PC-3 (cell line): Measurements from ENCODE around the gene HPSE2. TPM values are rescaled to one million over a fixed set of nuclear protein-coding genes. Genes with fewer than 3 reads are reported as not detected.

ENCODE experiments used
- ATAC-seq: fragments of 200-7000 bp; cut with Tn5 transposase; 2 replicates; pipeline ENCODE4 v1.9.1; 2020; ENCODE audit warnings: mild to moderate bottlenecking, moderate library complexity
- BruUV-seq: library from RNA; stranded (reverse); fragments of 400-500 nt; replicated peaks from 2 replicates; lab custom pipeline; 2021; lab: Mats Ljungman, UMichigan
- CTCF ChIA-PET: fragments of 300-600 bp; sonication (Branson Sonifier 250); formaldehyde crosslinking; loops from one replicate; lab custom pipeline; 2022; ENCODE audit warnings: antibody characterized with exemption; lab: Charles Lee
- POLR2A ChIA-PET: fragments of 300-600 bp; sonication (Branson Sonifier 250); formaldehyde crosslinking; loops from one replicate; lab custom pipeline; 2022; ENCODE audit warnings: antibody characterized with exemption; ENCODE audit not compliant: unreplicated experiment; lab: Charles Lee
- DNase-seq: peaks from one replicate; pipeline ENCODE4 v3.0.0-alpha.2; 2015
- H2AFZ ChIP-seq: fragments of 300-600 bp; sonication (generic); 2 replicates; pipeline ENCODE4 v1.6.0; 2016; ENCODE audit warnings: antibody characterized with exemption, low read length
- H3F3A ChIP-seq: fragments of 300-600 bp; sonication (generic); one replicate; pipeline ENCODE4 v1.6.0; 2017; ENCODE audit warnings: antibody characterized with exemption, low read length, control low read depth, mild to moderate bottlenecking; ENCODE audit not compliant: unreplicated experiment
- H3K27ac ChIP-seq: fragments of 300-600 bp; sonication (generic); 2 replicates; pipeline ENCODE4 v1.5.1; 2016; ENCODE audit warnings: mild to moderate bottlenecking, low read length
- H3K27me3 ChIP-seq: fragments of 300-600 bp; sonication (generic); 2 replicates; pipeline ENCODE4 v1.6.1; 2016; ENCODE audit warnings: low read length, mixed read lengths
- H3K36me3 ChIP-seq: fragments of 300-600 bp; sonication (generic); 2 replicates; pipeline ENCODE4 v1.6.1; 2016; ENCODE audit warnings: low read depth, mixed run types, low read length, mixed read lengths
- H3K4me1 ChIP-seq: fragments of 300-600 bp; sonication (generic); 2 replicates; pipeline ENCODE4 v1.5.1; 2016; ENCODE audit warnings: low read length; ENCODE audit not compliant: insufficient read depth
- H3K4me2 ChIP-seq: fragments of 300-600 bp; sonication (generic); 2 replicates; pipeline ENCODE4 v1.6.0; 2016; ENCODE audit warnings: low read length
- H3K4me3 ChIP-seq: fragments of 300-600 bp; sonication (generic); 2 replicates; pipeline ENCODE4 v1.5.1; 2016; ENCODE audit warnings: mild to moderate bottlenecking, low read length, mixed read lengths
- H3K79me2 ChIP-seq: fragments of 300-600 bp; sonication (generic); 2 replicates; pipeline ENCODE4 v1.6.1; 2017; ENCODE audit warnings: low read length, mixed read lengths
- H3K9ac ChIP-seq: fragments of 300-600 bp; sonication (generic); 2 replicates; pipeline ENCODE4 v1.6.0; 2016; ENCODE audit warnings: mild to moderate bottlenecking, low read length
- H3K9me2 ChIP-seq: fragments of 300-600 bp; sonication (generic); replicated peaks from 2 replicates; pipeline ENCODE4 v1.6.1; 2016; ENCODE audit warnings: mixed run types, low read length, mixed read lengths
- H3K9me3 ChIP-seq: fragments of 300-600 bp; sonication (generic); 2 replicates; pipeline ENCODE4 v1.6.1; 2016; ENCODE audit warnings: low read length, mixed read lengths
- H4K20me1 ChIP-seq: fragments of 300-600 bp; sonication (generic); 2 replicates; pipeline ENCODE4 v1.6.1; 2016; ENCODE audit warnings: low read length, mixed read lengths
- EZH2 ChIP-seq: fragments of 300-600 bp; sonication (generic); IDR thresholded peaks from one replicate; pipeline ENCODE4 v1.6.1; 2017; ENCODE audit warnings: antibody characterized with exemption, mild to moderate bottlenecking, low read length; ENCODE audit not compliant: unreplicated experiment
- EZH2phosphoT487 ChIP-seq: fragments of 300-600 bp; sonication (generic); IDR thresholded peaks from 2 replicates; pipeline ENCODE4 v1.6.1; 2018; ENCODE audit warnings: mild to moderate bottlenecking, antibody characterized with exemption, low read length, borderline replicate concordance
- intact Hi-C: fragments of 100-400 bp; cut with micrococcal nuclease; formaldehyde crosslinking; loops from 2 replicates; pipeline ENCODE4 v1.9.0; 2023
- total RNA-seq: library from RNA; depleted of rRNA; stranded (reverse); fragments of >200 nt; gene quantifications from 2 replicates; pipeline ENCODE4 v1.2.3, GENCODE V29; 2014
- TF ChIP-seq, protein P1 (sequence below): fragments of 300-600 bp; sonication (generic); conservative IDR thresholded peaks from 2 replicates; pipeline ENCODE4 v1.5.1; 2017; ENCODE audit warnings: antibody characterized with exemption, low read depth, mild to moderate bottlenecking, low read length

Gene HPSE2
- total RNA-seq, 1 experiment from 2014 or later: 0.15 TPM

DNA sequence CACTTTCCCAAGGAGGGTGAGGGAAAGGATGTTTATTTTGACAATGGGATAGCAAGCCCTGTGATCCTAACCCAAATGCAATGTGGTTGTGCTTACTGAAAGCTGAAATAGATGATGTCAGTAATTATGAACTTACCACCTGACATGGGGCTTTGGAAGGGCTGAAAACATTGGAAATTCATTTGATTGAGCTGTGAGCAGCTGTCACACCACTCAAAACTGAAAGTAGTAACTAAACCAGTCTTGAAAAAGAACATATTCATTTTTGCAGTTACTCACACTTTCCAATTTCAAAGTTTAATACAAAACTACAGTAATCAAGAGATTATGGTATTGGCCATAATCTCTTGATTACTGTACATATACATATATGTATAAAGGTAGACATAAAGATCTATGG, 633.4 kb downstream of the HPSE2 start:
- no peak for DNase-seq
- Histone ChIP-seq H3K9me3 (no peaks in the 10 kb centered on the region), H2AFZ (no peak overlapping the region), H3K27me3 (peaks cover 16% of the 10 kb centered on the region), H3K9me2 (no peaks in the 10 kb centered on the region), H3K36me3 (no peaks in the 10 kb centered on the region), H3K79me2 (no peaks in the 10 kb centered on the region), H3K4me3 (no peak overlapping the region), H3K9ac (no peak overlapping the region), H3K27ac (no peak overlapping the region), H3K4me2 (no peak overlapping the region), H4K20me1 (no peaks in the 10 kb centered on the region), H3K4me1 (no peaks in the 10 kb centered on the region), H3F3A (no peaks in the 10 kb centered on the region)
- TF ChIP-seq EZH2 (no peak), EZH2phosphoT487 (no peak)
- TF ChIP-seq, protein P1, sequence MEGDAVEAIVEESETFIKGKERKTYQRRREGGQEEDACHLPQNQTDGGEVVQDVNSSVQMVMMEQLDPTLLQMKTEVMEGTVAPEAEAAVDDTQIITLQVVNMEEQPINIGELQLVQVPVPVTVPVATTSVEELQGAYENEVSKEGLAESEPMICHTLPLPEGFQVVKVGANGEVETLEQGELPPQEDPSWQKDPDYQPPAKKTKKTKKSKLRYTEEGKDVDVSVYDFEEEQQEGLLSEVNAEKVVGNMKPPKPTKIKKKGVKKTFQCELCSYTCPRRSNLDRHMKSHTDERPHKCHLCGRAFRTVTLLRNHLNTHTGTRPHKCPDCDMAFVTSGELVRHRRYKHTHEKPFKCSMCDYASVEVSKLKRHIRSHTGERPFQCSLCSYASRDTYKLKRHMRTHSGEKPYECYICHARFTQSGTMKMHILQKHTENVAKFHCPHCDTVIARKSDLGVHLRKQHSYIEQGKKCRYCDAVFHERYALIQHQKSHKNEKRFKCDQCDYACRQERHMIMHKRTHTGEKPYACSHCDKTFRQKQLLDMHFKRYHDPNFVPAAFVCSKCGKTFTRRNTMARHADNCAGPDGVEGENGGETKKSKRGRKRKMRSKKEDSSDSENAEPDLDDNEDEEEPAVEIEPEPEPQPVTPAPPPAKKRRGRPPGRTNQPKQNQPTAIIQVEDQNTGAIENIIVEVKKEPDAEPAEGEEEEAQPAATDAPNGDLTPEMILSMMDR: no peak
- ATAC-seq: no peak
- intact Hi-C loops: no loop called here
- ChIA-PET POLR2A (no interaction called here), CTCF (no interaction called here)
- no TSS peak for BruUV-seq

DNA sequence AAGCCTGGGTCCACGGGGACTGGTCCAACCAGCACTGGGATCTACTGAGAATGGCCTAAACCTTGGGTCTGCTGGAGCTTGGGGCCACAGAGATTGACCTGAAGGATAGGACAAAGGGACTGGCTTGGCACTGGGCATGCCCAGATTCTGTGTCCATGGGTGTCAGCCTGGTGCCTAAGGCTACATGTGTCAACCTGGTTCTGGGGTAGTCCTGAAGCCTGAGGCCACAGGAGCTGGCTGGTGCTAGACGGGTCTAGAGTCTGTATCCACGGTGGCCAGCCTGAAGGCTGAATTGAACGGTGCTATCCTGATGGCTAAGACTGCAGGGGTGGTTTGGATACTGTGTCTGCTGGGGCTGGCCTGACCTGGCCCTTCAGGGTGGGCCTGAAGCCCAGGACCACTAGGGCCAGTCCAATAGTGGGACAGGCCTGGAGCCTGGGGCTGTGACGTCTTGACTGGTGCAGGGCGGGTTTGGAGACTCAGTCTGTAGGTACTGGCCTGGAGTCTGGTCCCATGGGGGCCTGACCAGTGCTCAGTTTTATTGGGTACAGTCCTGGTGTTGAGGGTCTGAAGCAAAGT, 636.5 kb downstream of the HPSE2 start:
- no peak overlapping the region for H3K4me2 ChIP-seq
- CTCF ChIA-PET: no interaction called here
- DNase-seq (no peak), ATAC-seq (no peak)
- intact Hi-C loops: no loop called here
- POLR2A ChIA-PET: no interaction called here
- H3K9ac ChIP-seq: no peak overlapping the region
- no peaks in the 10 kb centered on the region for H3K36me3 ChIP-seq
- H3K79me2 ChIP-seq: no peaks in the 10 kb centered on the region
- no peak overlapping the region for H2AFZ ChIP-seq
- no peaks in the 10 kb centered on the region for H4K20me1 ChIP-seq
- no peaks in the 10 kb centered on the region for H3F3A ChIP-seq
- TF ChIP-seq EZH2 (no peak), EZH2phosphoT487 (no peak)
- TF ChIP-seq, protein P1: no peak
- H3K9me2 ChIP-seq: no peaks in the 10 kb centered on the region
- H3K27ac ChIP-seq: no peak overlapping the region
- no TSS peak for BruUV-seq
- H3K27me3 ChIP-seq: no peaks in the 10 kb centered on the region; the same call in 1 of the 2 replicates
- H3K4me3 ChIP-seq: no peak overlapping the region
- no peaks in the 10 kb centered on the region for H3K4me1 ChIP-seq
- H3K9me3 ChIP-seq: no peaks in the 10 kb centered on the region

DNA sequence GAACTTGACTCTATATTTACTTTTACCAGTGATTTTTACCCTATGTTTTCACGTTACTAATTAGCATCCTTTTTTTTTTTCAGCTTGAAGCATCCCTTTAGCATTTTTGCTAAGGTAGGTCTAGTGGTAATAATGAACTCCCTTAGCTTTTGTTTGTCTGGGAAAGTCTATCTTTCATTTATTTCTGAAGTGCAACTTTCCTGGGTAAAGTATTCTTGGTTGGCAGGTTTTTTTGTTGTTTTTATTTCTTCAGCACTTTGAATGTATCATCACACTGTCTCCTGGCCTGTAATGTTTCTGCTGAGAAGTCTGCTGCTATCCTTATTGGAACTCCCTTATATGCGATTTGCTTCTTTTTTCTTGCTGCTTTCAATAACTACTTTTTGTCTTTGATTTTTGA, 639.2 kb downstream of the HPSE2 start:
- no peak for ATAC-seq
- no peaks in the 10 kb centered on the region for H4K20me1 ChIP-seq
- H3K4me1 ChIP-seq: no peaks in the 10 kb centered on the region
- POLR2A ChIA-PET: no interaction called here
- H3F3A ChIP-seq: no peaks in the 10 kb centered on the region
- no peaks in the 10 kb centered on the region for H3K27me3 ChIP-seq
- no TSS peak for BruUV-seq
- H3K36me3 ChIP-seq: no peaks in the 10 kb centered on the region
- no peaks in the 10 kb centered on the region for H3K9me2 ChIP-seq
- no peak overlapping the region for H3K4me2 ChIP-seq
- no peaks in the 10 kb centered on the region for H3K9me3 ChIP-seq
- TF ChIP-seq EZH2phosphoT487 (no peak), EZH2 (no peak)
- TF ChIP-seq, protein P1: no peak
- H3K9ac ChIP-seq: no peak overlapping the region
- H2AFZ ChIP-seq: no peak overlapping the region
- CTCF ChIA-PET: no interaction called here
- intact Hi-C loops: no loop called here
- H3K27ac ChIP-seq: no peak overlapping the region
- no peak for DNase-seq
- H3K79me2 ChIP-seq: no peaks in the 10 kb centered on the region
- H3K4me3 ChIP-seq: no peak overlapping the region
